GM06990 (cell line): ENCODE results near the gene RPL4.
"Not testable (repeated sequence)": the region's sequence is repeated elsewhere in the genome, so short reads cannot be mapped to it uniquely, and the experiment has no call there.

Experiments used
- DNase-seq: peaks from one replicate; pipeline ENCODE4 v3.0.0-alpha.2; 2011; ENCODE audit not compliant: insufficient read length; ENCODE audit errors: extremely low read depth
- H3K27me3 ChIP-seq: replicated peaks from 2 replicates; pipeline ENCODE4 v1.6.0; 2011; ENCODE audit warnings: low read length; ENCODE audit not compliant: control insufficient read depth, insufficient read depth
- H3K36me3 ChIP-seq: 2 replicates; pipeline ENCODE4 v1.5.1; 2011; ENCODE audit warnings: low read length; ENCODE audit not compliant: control insufficient read depth, insufficient read depth
- H3K4me3 ChIP-seq: replicated peaks from 2 replicates; pipeline ENCODE4 v1.5.1; 2011; ENCODE audit warnings: low read depth, mild to moderate bottlenecking, control low read depth, low read length
- CTCF ChIP-seq: IDR thresholded peaks from 2 replicates; pipeline ENCODE4 v1.5.1; 2011; ENCODE audit warnings: low read length, control low read depth, mild to moderate bottlenecking, inconsistent platforms; ENCODE audit not compliant: insufficient read depth, poor library complexity, severe bottlenecking

Gene RPL4

GRCh38 chr15:66503780-66504562 lies 684 bp downstream of the RPL4 start:
- no peak for DNase-seq
- H3K4me3 ChIP-seq, result peak overlapping the region; percentile 99
- no peaks in the 10 kb centered on the region for H3K27me3 ChIP-seq
- peaks cover 15% of the 10 kb centered on the region for H3K36me3 ChIP-seq
- TF ChIP-seq CTCF, result no peak

DNA sequence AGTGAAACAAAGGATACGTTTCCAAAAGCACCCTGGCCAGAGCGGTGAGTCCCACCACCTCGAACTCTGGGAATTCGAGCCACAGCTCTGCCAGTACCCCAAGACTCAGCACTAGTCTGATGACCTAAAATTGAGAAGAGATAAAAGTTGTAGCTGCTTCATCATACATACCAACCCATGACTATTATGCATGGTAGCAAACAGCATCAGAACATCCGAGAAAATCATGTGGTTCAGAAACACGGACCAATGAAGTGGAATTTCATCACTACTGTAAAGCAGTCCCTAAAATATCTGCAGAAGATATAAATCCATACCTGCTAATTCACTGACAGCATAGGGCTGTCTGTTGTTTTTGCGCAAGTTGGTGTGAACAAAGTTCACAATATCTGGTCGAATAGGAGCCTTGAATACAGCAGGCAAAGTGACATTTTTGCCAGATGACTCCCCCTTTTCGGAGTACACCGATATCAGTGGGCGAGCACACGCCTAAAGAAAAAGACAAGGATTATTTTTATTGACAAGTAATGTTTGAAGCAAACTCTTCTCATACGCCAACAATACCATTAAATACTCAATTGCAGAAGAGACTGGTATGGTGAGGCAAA lies 1.5 kb downstream of the RPL4 start:
- peak overlapping the region; percentile 99 for H3K4me3 ChIP-seq
- not testable (repeated sequence) for H3K27me3 ChIP-seq, DNase-seq
- H3K36me3 ChIP-seq, result peaks cover 18% of the 10 kb centered on the region

DNA sequence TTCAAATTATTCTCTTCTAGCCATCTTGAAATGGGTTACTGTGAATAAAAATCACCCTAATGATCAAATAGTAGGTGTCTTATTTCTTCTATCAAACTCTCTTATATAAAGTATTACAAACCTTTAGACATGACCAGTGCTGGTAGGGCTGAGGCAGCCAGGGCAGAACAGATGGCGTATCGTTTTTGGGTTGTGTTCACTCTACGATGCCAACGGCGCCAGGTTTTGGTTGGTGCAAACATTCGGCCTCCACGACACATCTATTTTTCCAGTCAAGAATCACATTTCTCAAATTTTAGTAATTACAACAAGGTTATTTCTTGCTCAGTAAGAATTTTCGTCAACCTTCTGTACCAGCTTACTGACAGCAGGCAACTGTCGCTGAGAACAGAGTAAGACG lies 2.2 kb downstream of the RPL4 start:
- Histone ChIP-seq H3K36me3 (peaks cover 18% of the 10 kb centered on the region), H3K4me3 (peak overlapping the region; percentile 99), H3K27me3 (no peaks in the 10 kb centered on the region)
- DNase-seq, result no peak
- TF ChIP-seq CTCF, result no peak

DNA sequence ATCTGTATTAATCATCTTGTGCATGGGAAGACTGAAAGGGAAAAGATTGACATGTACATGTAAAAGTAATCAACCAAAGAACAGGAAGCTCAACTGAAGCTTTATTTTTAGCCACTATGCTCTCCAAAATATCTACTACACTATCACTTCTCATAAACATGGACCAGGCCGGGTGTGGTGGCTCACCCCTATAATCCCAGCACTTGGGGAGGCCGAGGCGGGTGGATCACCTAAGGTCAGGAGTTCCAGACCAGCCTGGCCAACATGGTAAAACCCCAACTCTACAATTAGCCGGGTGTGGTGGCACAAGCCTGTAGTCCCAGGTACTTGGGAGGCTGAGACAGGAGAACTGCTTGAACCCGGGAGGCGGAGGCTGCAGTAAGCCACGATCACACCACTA lies 4.3 kb downstream of the RPL4 start:
- not testable (repeated sequence) for H3K27me3 ChIP-seq, H3K4me3 ChIP-seq, DNase-seq
- peaks cover 20% of the 10 kb centered on the region for H3K36me3 ChIP-seq

GRCh38 chr15:66498501-66499386 lies 5.9 kb downstream of the RPL4 start:
- Histone ChIP-seq H3K4me3 (no peak overlapping the region), H3K27me3 (no peaks in the 10 kb centered on the region), H3K36me3 (peaks cover 29% of the 10 kb centered on the region)
- no peak for DNase-seq
- TF ChIP-seq CTCF, result peak; percentile 24

- peaks cover 30% of the 10 kb centered on the region for H3K36me3 ChIP-seq
- H3K27me3 ChIP-seq, result no peaks in the 10 kb centered on the region
- TF ChIP-seq CTCF, result peak; percentile 95
- peak; percentile 97 for DNase-seq
- peak within 1 kb of the TSS; percentile 83 for H3K4me3 ChIP-seq
Measured at GRCh38 chr15:66497502-66498455, 6.9 kb downstream of the RPL4 start, which contains the start of gene SNAPC5. TSS of gene SNAPC5 (minus strand) at chr15:66497762. CDS start at chr15:66497731, 31 bp downstream.
